Keratinocyte (primary cell): ENCODE data around the gene CA5A. TPM values are rescaled to one million over a fixed set of nuclear protein-coding genes. Genes with fewer than 3 reads are reported as not detected.
A peak's percentile ranks its signal among the peaks of the same experiment; 100 is the strongest.

Source experiments
- DNase-seq: peaks from one replicate; pipeline ENCODE4 v3.0.0-alpha.2; 2011; ENCODE audit warnings: low read depth, missing footprints, low spot score
- FAIRE-seq: peaks from 2 replicates; lab custom pipeline; 2011; peaks lifted over from hg19 to GRCh38; lab: Jason Lieb, UNC
- H2AFZ ChIP-seq: 2 replicates; pipeline ENCODE4 v1.6.0; 2012; ENCODE audit warnings: low read length, control low read depth, inconsistent platforms; ENCODE audit not compliant: control insufficient read depth
- H3K27ac ChIP-seq: 2 replicates; pipeline ENCODE4 v1.5.1; 2011; ENCODE audit warnings: low read length; ENCODE audit not compliant: control insufficient read depth, insufficient read depth
- H3K27me3 ChIP-seq: 3 replicates; pipeline ENCODE4 v1.6.0; 2011; ENCODE audit warnings: low read length; ENCODE audit not compliant: control insufficient read depth, insufficient read depth; ENCODE audit errors: extremely low read depth
- H3K36me3 ChIP-seq, 2 experiments: 2 replicates in 1 of 2; 3 replicates in 1 of 2; pipeline ENCODE4 v1.5.1; 2011; ENCODE audit warnings: low read length in 2 of 2, mild to moderate bottlenecking in 1 of 2; ENCODE audit not compliant: control insufficient read depth in 2 of 2, insufficient read depth in 2 of 2; ENCODE audit errors: extremely low read depth in 1 of 2
- H3K4me1 ChIP-seq: 3 replicates; pipeline ENCODE4 v1.5.1; 2011; ENCODE audit warnings: low read length; ENCODE audit not compliant: control insufficient read depth, insufficient read depth; ENCODE audit errors: extremely low read depth
- H3K4me2 ChIP-seq: 3 replicates; pipeline ENCODE4 v1.6.0; 2011; ENCODE audit warnings: low read depth, low read length; ENCODE audit not compliant: control insufficient read depth, insufficient read depth; ENCODE audit errors: extremely low read depth
- H3K4me3 ChIP-seq, 3 experiments: fragments of 200-600 bp in 1 of 3; sonication (generic) in 1 of 3; 2 replicates in 2 of 3; 3 replicates in 1 of 3; pipeline ENCODE4 v1.5.1; 2011 to 2016; ENCODE audit warnings: low read length in 3 of 3, mild to moderate bottlenecking in 3 of 3, control low read depth in 2 of 3, inconsistent platforms in 1 of 3, low read depth in 1 of 3, mixed read lengths in 1 of 3, mixed run types in 1 of 3, moderate library complexity in 1 of 3; ENCODE audit not compliant: control insufficient read depth in 2 of 3, insufficient read depth in 2 of 3; ENCODE audit errors: extremely low read depth in 1 of 3
- H3K79me2 ChIP-seq: 2 replicates; pipeline ENCODE4 v1.6.0; 2012; ENCODE audit warnings: low read length; ENCODE audit not compliant: control insufficient read depth, insufficient read depth
- H3K9ac ChIP-seq: 3 replicates; pipeline ENCODE4 v1.6.0; 2011; ENCODE audit warnings: low read length; ENCODE audit not compliant: control insufficient read depth, insufficient read depth; ENCODE audit errors: extremely low read depth
- H3K9me1 ChIP-seq: 3 replicates; pipeline ENCODE4 v1.6.0; 2011; ENCODE audit warnings: low read length; ENCODE audit not compliant: control insufficient read depth, insufficient read depth; ENCODE audit errors: extremely low read depth
- H3K9me3 ChIP-seq: 2 replicates; pipeline ENCODE4 v1.5.1; 2012; ENCODE audit warnings: low read depth, low read length; ENCODE audit not compliant: control insufficient read depth
- H4K20me1 ChIP-seq: 3 replicates; pipeline ENCODE4 v1.6.0; 2011; ENCODE audit warnings: low read length; ENCODE audit not compliant: control insufficient read depth, insufficient read depth; ENCODE audit errors: extremely low read depth
- EZH2 ChIP-seq: IDR thresholded peaks from one replicate; pipeline ENCODE4 v1.6.1; 2012; ENCODE audit warnings: inconsistent platforms, mild to moderate bottlenecking, low read length, moderate library complexity
- dilution Hi-C: fragments of 300-500 bp; cut with MboI; formaldehyde crosslinking; loops from one replicate; pipeline ENCODE4 v1.7.0; 2020; ENCODE audit warnings: low sequenced_read_pairs; ENCODE audit not compliant: extremely low pct_ligation_motif_present
- polyA plus RNA-seq, 5 experiments: library from polyadenylated mRNA; depleted of rRNA in 3 of 5; stranded (reverse) in 3 of 5; stranded (forward) in 1 of 5; unstranded in 1 of 5; fragments of >200 nt; gene quantifications; 1 replicate in 1 of 5; 2 replicates in 3 of 5; 3 replicates in 1 of 5; pipeline versions ENCODE4 v1.2.1 to v1.2.3, GENCODE V29; 2011 to 2012; ENCODE audit warnings: missing spikeins in 2 of 5, low read depth in 1 of 5, low replicate concordance in 1 of 5
- TF ChIP-seq, protein P1 (sequence below), 3 experiments: IDR thresholded peaks in 1 of 3; conservative IDR thresholded peaks in 1 of 3; optimal IDR thresholded peaks in 1 of 3; 2 replicates in 2 of 3; 3 replicates in 1 of 3; pipeline versions ENCODE3 to v1.5.1; 2011; ENCODE audit warnings: low read length in 3 of 3, mild to moderate bottlenecking in 3 of 3, moderate library complexity in 2 of 3, control low read depth in 1 of 3, inconsistent platforms in 1 of 3; ENCODE audit not compliant: insufficient read depth in 2 of 3; ENCODE audit errors: extremely low read depth in 1 of 3

The CA5A gene
- polyA plus RNA-seq, 1 donor (not counting 4 experiments of a cell fraction or from before 2014, with no cell fraction given): not detected

DNA sequence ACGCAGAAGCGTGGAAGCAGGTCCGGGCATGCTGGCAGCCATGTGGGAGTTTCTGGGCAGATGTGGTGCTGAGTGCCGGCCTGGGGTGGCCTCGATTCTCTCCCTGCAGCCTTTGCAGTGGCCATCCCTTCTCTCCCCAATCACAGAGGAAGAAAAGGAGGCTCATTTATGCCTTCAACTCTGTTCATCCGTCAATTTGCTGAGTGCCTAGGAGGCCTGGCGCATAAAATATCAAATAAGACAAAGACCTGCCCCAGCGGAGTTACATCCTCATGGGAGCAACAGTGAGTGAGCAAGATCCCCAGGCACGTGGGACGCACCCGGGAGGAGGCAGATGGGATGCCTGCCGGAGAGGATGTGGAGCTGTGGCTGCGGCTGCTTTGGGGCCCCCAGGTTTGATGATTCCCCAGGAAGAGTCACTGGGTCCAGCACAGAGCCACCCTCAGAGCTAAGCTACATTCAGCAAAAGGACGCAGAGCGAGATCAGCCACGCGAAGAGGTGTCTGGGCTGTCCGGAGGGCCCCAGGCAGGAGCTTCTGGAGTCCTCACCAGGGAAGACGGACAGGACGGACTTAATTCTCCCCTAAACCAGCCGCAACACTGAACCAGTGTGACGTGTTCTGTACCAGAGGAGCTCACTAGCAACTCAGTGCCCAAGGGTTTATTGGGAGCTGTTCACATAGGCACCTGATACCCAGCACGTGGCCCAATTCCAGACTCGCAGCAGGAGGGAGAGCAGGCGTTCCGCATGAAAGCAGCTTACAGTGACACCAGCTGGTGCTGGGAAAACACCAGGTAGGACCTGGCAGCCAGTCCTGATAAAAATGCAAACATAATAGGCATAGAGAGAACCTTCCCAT lies 11.3 kb downstream of the CA5A start:
- peak; percentile 34 for FAIRE-seq
- H3K27ac ChIP-seq: no peak overlapping the region
- H3K9me3 ChIP-seq: no peaks in the 10 kb centered on the region
- no peak for DNase-seq
- H3K79me2 ChIP-seq: no peaks in the 10 kb centered on the region
- H3K9ac ChIP-seq: peak overlapping the region; percentile 5
- peak overlapping the region; percentile 64 for H2AFZ ChIP-seq
- peak overlapping the region in 1 of 3 experiments; percentile 19 for H3K4me3 ChIP-seq
- H3K36me3 ChIP-seq: no peaks in the 10 kb centered on the region
- peaks cover 16% of the 10 kb centered on the region for H3K4me1 ChIP-seq
- no peaks in the 10 kb centered on the region for H3K9me1 ChIP-seq
- H4K20me1 ChIP-seq: no peaks in the 10 kb centered on the region
- peaks cover 24% of the 10 kb centered on the region for H3K27me3 ChIP-seq
- H3K4me2 ChIP-seq: peak overlapping the region; percentile 59
- TF ChIP-seq, protein P1, sequence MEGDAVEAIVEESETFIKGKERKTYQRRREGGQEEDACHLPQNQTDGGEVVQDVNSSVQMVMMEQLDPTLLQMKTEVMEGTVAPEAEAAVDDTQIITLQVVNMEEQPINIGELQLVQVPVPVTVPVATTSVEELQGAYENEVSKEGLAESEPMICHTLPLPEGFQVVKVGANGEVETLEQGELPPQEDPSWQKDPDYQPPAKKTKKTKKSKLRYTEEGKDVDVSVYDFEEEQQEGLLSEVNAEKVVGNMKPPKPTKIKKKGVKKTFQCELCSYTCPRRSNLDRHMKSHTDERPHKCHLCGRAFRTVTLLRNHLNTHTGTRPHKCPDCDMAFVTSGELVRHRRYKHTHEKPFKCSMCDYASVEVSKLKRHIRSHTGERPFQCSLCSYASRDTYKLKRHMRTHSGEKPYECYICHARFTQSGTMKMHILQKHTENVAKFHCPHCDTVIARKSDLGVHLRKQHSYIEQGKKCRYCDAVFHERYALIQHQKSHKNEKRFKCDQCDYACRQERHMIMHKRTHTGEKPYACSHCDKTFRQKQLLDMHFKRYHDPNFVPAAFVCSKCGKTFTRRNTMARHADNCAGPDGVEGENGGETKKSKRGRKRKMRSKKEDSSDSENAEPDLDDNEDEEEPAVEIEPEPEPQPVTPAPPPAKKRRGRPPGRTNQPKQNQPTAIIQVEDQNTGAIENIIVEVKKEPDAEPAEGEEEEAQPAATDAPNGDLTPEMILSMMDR (optimal IDR thresholded peaks at IDR 0.05 in 1 of 3, IDR thresholded peaks at IDR 0.05 in 1 of 3, conservative IDR thresholded peaks at IDR 0.05 in 1 of 3; ENCODE audit: extremely low read depth in 1 of 3, insufficient read depth in 2 of 3, low read length in 3 of 3): peak in 1 of 3 experiments; percentile 32
- no peak for TF ChIP-seq EZH2
- dilution Hi-C loops: no loop called here

DNA sequence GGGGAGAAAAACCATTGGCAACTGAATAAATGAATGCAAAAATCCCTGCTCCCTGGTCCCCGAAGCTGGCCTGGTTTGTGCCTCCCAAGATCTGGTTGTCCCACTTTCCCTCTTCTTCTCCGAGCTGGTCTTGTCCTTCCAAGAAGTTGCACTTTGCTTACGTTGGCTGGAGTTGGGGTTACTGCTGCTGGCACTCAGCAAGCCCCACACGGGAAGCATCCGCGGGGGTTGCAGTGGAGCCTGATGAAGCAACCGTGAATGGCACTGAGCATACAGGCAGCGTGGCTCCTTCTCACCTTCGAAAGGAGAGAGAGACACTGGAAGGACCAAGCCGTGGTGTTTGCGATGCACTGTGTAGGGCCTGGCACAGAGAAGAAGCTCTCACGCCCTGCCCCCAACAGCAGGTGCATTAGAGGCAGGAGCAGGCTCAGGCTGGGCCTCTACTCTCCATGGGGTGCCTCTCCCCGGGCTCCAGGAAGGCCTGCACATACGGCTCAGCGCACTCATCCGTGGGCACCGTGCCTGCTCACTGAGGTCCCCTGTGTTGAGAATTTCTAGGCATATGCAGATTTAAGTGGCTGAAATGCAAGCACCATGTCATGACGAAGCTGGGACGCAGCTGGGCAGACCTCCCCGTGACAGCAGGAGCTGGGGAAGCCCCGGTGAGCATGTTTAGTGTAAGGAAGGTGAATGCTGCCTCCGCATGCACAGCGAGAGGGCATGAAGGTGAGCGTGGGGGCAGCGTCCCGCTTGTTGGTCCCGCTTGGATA lies 12.1 kb downstream of the CA5A start:
- H3K4me1 ChIP-seq: peaks cover 16% of the 10 kb centered on the region
- no peak for FAIRE-seq
- H2AFZ ChIP-seq: peak overlapping the region; percentile 64

More for the DNA sequence above, 12.1 kb downstream of the CA5A start:
- Histone ChIP-seq H3K4me2 (peak overlapping the region; percentile 59), H4K20me1 (no peaks in the 10 kb centered on the region), H3K9me1 (no peaks in the 10 kb centered on the region), H3K9ac (no peak overlapping the region), H3K27ac (no peak overlapping the region), H3K36me3 (no peaks in the 10 kb centered on the region), H3K9me3 (no peaks in the 10 kb centered on the region), H3K27me3 (peaks cover 26% of the 10 kb centered on the region), H3K4me3 (peak overlapping the region in 1 of 3 experiments; percentile 19), H3K79me2 (no peaks in the 10 kb centered on the region)
- TF ChIP-seq EZH2: no peak
- TF ChIP-seq, protein P1 (optimal IDR thresholded peaks at IDR 0.05 in 1 of 3, IDR thresholded peaks at IDR 0.05 in 1 of 3, conservative IDR thresholded peaks at IDR 0.05 in 1 of 3; ENCODE audit: extremely low read depth in 1 of 3, insufficient read depth in 2 of 3, low read length in 3 of 3): no peak
- DNase-seq: no peak
- dilution Hi-C loops: no loop called here
